GM21825 (cell line): ENCODE data around the gene GSX2.
A peak's percentile ranks its signal among the peaks of the same experiment; 100 is the strongest.
"Not testable (repeated sequence)": the region's sequence is repeated elsewhere in the genome, so short reads cannot be mapped to it uniquely, and the experiment has no call there.

Experiments used
- ATAC-seq: cut with Tn5 transposase; IDR thresholded peaks from one replicate; pipeline ENCODE4 v1.9.1; 2021; ENCODE audit warnings: mild to moderate bottlenecking, moderate library complexity; ENCODE audit not compliant: unreplicated experiment

Gene GSX2

DNA sequence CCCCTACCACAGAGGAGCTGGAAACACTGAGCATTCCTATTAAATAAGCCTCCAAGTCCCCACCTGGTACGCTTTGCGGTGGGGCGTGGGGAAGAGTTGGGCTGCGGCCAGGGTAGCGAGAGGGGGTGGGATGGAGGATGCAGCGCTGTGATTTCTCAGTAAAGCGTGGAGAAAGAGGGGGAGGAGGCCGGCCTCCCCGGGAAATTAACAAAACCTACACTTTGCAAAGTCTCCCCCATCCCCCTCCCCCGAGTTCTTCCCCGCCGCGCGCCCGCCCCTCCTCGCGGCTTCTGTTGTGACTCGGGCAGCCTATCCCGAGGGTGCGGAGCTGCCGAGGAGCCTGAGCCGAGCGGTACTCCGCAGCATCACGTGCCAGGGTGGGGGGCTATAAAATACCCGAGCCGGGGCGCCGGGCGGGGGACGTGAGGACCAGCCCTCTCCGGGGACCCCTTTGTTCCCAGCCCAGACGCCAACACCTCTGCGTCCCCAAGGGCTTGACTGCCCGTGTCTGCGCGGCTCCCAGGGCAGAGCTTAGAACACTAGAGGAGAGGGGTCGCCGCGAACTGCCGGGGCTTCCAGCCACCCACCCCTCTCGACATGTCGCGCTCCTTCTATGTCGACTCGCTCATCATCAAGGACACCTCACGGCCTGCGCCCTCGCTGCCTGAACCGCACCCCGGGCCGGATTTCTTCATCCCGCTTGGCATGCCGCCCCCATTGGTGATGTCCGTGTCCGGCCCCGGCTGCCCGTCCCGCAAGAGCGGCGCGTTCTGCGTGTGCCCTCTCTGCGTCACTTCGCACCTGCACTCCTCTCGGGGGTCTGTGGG, at the start of gene GSX2:
Gene GSX2 (plus strand): TSS at position 416 of the 827 bp plus-strand sequence. CDS start 182 bp downstream, at position 598.
- ATAC-seq, result no peak

DNA sequence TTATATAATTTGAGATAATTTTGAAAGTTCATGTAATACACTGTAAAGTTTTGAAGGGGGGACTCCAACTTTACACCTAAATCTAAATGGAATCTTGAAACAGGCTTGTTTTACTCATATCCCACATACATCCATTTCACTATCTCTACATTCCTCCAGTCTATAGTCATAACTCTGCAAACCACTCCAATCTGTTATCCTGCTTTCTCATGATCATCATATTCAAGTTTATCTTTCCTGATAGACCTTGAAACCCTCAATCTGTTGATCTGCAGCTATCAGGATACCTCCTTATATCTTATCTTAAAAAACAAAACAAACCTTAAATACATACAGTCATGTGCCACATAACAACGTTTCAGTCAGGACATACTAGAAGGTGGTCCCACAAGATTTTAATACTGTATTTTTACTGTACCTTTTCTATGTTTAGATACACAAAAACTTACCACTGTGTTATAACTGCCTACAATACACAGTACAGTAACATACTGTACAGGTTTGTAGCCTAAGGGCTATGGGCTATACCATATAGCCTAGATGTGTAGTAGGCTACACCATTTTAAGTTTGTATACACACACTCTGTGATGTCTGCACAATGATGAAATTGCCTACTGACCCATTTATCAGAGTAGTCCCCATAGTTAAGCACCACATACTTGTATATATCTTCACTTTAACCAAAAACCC, 49.6 kb upstream of the GSX2 start:
- ATAC-seq, result no peak

- not testable (repeated sequence) for ATAC-seq
These were observed 46.6 kb upstream of the GSX2 start for GRCh38 chr4:54053322-54053721.

GRCh38 chr4:54054501-54054900, 45.5 kb upstream of the GSX2 start:
- ATAC-seq, result no peak

DNA sequence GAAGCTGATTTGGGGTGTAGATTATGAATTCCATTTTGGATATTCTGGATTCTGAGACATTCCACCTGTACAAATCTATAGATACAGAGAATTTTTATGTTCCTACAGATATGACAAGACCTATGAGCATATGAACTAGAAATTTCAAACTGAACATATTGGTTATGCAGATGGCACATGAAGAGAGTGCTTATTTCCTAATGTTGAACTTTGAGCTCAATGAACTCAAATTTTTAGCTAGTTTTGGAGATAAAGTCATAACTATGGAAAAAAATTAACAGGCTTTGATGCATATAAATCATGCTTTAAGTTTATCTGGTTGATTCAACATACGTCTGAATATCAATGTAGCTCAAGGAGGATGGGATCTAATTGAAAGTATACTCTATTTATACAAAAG, 44.5 kb upstream of the GSX2 start:
- no peak for ATAC-seq

DNA sequence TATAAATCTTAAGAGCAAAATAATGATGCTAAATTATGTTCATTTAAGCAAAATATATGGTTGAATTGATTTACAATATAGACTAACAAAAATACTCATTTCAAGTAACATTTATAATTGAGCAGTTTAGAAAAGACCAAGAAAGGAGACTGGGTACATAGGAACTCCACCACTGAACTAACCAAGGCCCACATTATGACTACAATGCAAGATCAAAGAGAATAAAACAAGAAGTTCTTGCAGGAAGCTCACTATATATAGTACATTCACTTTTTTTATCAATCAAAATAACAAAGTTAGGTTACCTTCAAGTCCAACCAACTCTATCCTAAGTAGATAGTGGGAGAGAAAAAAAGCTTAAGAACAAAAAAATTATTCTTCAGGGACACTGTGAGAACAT, 43.6 kb upstream of the GSX2 start:
- ATAC-seq, result no peak

DNA sequence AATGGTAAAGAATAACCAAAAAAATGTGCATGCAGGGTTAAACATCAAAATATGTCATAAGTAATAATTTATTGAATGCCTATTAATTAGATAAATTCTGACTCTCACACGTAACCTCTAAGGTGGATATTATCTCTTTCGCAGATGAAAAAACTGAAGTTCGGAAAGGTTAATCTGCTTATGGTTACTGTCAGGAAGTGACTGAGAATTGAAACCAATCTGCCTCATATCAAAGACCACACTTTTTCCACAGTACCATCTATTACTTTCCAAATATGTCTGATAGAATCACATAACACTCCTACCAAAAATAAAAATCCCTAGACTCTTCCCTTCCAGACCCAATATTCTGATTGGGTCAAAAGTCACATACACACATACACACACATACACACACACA, 41.8 kb upstream of the GSX2 start:
- ATAC-seq, result peak; percentile 43

GRCh38 chr4:54060116-54060515, 39.8 kb upstream of the GSX2 start:
- ATAC-seq, result no peak

GRCh38 chr4:54061067-54061466, 38.9 kb upstream of the GSX2 start:
- ATAC-seq, result no peak

DNA sequence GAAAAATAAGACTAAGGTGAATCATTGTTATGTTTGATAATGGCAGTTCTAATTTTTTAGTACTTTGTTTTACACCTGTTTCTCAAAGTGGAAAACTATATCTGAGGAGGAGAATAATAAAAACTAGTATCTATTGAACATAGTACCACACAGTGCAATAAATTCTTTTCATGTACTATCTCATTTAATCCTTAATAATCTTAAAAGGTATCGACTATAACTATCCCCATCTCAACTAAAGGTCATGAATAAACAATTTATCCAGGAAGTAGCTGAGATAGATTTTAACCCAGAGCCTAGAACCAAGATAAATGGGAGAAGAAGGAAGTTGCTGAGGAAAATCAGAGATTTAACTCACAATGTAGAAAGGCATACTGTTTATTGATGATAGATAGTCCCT, 38.1 kb upstream of the GSX2 start:
- no peak for ATAC-seq

DNA sequence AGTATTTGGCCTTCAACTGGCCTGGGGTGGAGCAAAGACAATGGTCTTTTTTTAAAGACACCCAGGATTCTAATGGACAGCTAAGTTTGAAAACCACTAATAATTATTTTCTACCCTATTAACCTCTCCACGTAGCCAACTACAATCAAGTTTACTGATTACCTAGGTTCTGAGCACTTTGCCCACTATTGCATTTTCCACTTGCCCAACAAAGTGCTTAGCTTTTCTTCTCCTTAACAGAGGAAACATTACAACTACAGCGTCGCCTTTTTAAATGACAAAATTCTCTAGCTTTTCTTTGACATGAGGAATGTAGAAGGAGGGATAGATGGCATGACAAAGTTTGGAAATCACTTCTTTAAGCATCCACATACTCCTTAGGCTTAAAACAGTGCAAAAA, 37.6 kb upstream of the GSX2 start:
- no peak for ATAC-seq

GRCh38 chr4:54063229-54063628, 36.7 kb upstream of the GSX2 start:
- no peak for ATAC-seq

DNA sequence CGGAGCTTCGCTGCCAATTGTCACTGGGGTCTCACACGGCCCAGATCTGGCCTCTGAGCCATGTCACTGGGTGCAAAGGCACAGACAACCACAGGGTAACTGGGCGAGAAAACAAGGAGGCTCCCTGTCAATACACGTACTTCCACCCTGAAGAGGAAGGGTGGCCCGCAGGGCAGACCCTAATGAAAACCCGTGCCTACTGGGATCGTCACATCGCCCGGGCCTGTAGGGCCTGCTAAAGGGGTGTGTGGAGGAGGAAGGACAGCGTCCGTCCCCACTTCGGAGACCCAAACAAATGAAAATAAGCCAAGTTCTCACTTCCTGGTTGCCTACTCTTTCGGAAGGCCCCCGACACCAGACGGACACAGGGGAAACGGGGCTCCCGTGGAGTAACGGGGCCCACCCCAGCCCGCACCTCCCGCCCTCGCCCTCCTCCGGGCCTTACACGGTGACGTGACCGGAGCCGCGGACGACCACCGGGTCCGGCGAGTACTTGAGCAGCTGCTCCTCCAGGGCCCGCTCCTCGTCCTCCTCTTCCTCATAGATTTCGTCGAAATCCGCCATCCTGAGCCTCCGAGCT, 36.1 kb upstream of the GSX2 start:
- ATAC-seq, result peak; percentile 9

- ATAC-seq, result peak; percentile 94
These were observed 35.4 kb upstream of the GSX2 start, which contains the start of gene CHIC2 for GRCh38 chr4:54064317-54065111. Gene CHIC2 (minus strand): TSS chr4:54064605. CDS start chr4:54064300, 305 bp downstream.

DNA sequence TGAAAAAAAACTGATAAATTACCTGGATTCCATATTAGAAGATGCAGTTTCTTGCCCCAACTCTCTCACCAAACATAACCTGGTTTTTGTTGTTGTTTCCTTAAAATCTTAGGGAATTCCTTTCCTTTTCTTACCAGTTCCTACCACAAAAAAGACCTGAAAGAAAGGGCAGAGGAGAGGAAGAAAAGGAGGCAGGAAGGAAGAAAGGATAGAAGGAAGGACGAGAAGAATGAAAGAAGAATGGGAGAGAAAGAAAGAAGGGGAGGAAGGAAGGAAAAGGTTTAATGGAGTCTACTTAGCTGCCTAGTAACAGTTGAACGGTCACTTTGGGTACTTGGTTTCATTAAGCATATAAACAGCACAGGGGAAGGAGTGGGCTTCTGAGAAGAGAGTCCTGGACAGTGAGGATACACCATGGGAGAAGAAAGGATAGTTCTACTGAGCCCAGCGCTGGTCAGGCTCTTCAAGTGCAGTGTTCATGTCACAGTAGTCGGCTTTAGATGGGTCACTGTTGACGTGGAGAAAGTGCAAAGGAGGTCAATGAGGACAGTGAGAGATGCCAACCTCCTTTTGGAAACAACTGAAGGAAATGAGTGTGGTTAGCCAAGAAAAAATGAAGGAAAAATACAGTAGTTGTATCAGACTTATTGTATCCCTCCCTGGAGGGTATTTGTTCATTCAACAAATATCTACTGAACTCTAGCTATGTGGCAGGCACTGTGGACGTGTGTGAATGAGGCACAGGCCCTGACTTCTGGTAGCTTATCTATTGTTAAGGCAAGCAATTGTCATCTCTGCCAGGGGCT, 34.5 kb upstream of the GSX2 start:
- no peak for ATAC-seq

GRCh38 chr4:54066088-54066415, 33.9 kb upstream of the GSX2 start:
- ATAC-seq, result no peak

GRCh38 chr4:54066718-54067129, 33.2 kb upstream of the GSX2 start:
- ATAC-seq, result no peak

- no peak for ATAC-seq
These were observed 32.8 kb upstream of the GSX2 start for GRCh38 chr4:54067166-54067565.

GRCh38 chr4:54073271-54073880, 26.6 kb upstream of the GSX2 start:
- ATAC-seq, result no peak

GRCh38 chr4:54074381-54074780, 25.6 kb upstream of the GSX2 start:
- ATAC-seq, result no peak
